Hepatocyte (in vitro differentiated cells): ENCODE data around the gene ANO7. TPM values are rescaled to one million over a fixed set of nuclear protein-coding genes. Genes with fewer than 3 reads are reported as not detected.

Experiments
- DNase-seq: peaks from one replicate; pipeline ENCODE4 v3.0.0-alpha.2; 2016; ENCODE audit warnings: low spot score
- H2AFZ ChIP-seq: fragments of 200-600 bp; sonication (generic); 2 replicates; pipeline ENCODE4 v1.6.0; 2016; ENCODE audit warnings: antibody characterized with exemption, mild to moderate bottlenecking
- H3K27ac ChIP-seq: fragments of 200-600 bp; sonication (generic); 2 replicates; pipeline ENCODE4 v1.5.1; 2016; ENCODE audit warnings: mild to moderate bottlenecking
- H3K27me3 ChIP-seq: fragments of 200-600 bp; sonication (generic); 2 replicates; pipeline ENCODE4 v1.6.1; 2016
- H3K36me3 ChIP-seq: fragments of 200-600 bp; sonication (generic); replicated peaks from 2 replicates; pipeline ENCODE4 v1.5.1; 2016; ENCODE audit warnings: low read depth; ENCODE audit not compliant: insufficient read depth
- H3K4me1 ChIP-seq: fragments of 200-600 bp; sonication (generic); 2 replicates; pipeline ENCODE4 v1.5.1; 2016; ENCODE audit warnings: mild to moderate bottlenecking, moderate library complexity; ENCODE audit not compliant: insufficient read depth
- H3K4me2 ChIP-seq: fragments of 200-600 bp; sonication (generic); 2 replicates; pipeline ENCODE4 v1.6.0; 2016
- H3K4me3 ChIP-seq: fragments of 200-600 bp; sonication (generic); 2 replicates; pipeline ENCODE4 v1.5.1; 2016; ENCODE audit warnings: mild to moderate bottlenecking
- H3K79me2 ChIP-seq: fragments of 200-600 bp; sonication (generic); 2 replicates; pipeline ENCODE4 v1.6.0; 2017; ENCODE audit warnings: mild to moderate bottlenecking
- H3K9me2 ChIP-seq: fragments of 200-600 bp; sonication (generic); replicated peaks from 2 replicates; pipeline ENCODE4 v1.6.0; 2017; ENCODE audit warnings: mild to moderate bottlenecking; ENCODE audit not compliant: insufficient read depth
- H3K9me3 ChIP-seq: fragments of 200-600 bp; sonication (generic); 2 replicates; pipeline ENCODE4 v1.5.1; 2016; ENCODE audit warnings: low read depth, mild to moderate bottlenecking
- H4K20me1 ChIP-seq: fragments of 200-600 bp; sonication (generic); 2 replicates; pipeline ENCODE4 v1.6.0; 2016; ENCODE audit warnings: mild to moderate bottlenecking; ENCODE audit not compliant: insufficient read depth, poor library complexity, severe bottlenecking
- EZH2 ChIP-seq: fragments of 200-600 bp; sonication (generic); IDR thresholded peaks from 2 replicates; pipeline ENCODE4 v1.6.1; 2016; ENCODE audit warnings: antibody characterized with exemption, mild to moderate bottlenecking, borderline replicate concordance
- EZH2phosphoT487 ChIP-seq: fragments of 200-600 bp; sonication (generic); IDR thresholded peaks from one replicate; pipeline ENCODE4 v1.6.1; 2018; ENCODE audit warnings: antibody characterized with exemption, mild to moderate bottlenecking, low read depth, moderate library complexity; ENCODE audit not compliant: unreplicated experiment, severe bottlenecking
- WGBS: methylation state at CpG from one replicate; pipeline ENCODE4 v1.1.6; 2016; ENCODE audit warnings: low lambda C conversion rate; ENCODE audit errors: missing lambda C conversion rate; 5-methylcytosine and 5-hydroxymethylcytosine counted together
- polyA plus RNA-seq: library from polyadenylated mRNA; unstranded; fragments of >200 nt; fragmentation: Nextera tagmentation; extraction: Ambion mirVana; gene quantifications from 2 replicates; pipeline ENCODE4 v1.2.1, GENCODE V29; 2016
- total RNA-seq: library from RNA; depleted of rRNA; stranded (reverse); fragments of >200 nt; gene quantifications from 2 replicates; pipeline ENCODE4 v1.2.3, GENCODE V29; 2014
- TF ChIP-seq, protein P1 (sequence below): fragments of 200-600 bp; sonication (generic); IDR thresholded peaks from 2 replicates; pipeline ENCODE4 v1.5.1; 2016; ENCODE audit warnings: antibody characterized with exemption, mild to moderate bottlenecking; ENCODE audit not compliant: poor library complexity

Gene ANO7
- total and polyA plus RNA-seq, 2 experiments from 2014 or later = 1.00 to 1.4 TPM

- WGBS = 80% methylated on average over 8 of the region's 8 CpGs
- H3K36me3 ChIP-seq = peaks cover 10% of the 10 kb centered on the region
Observed at GRCh38 chr2:241258505-241259280, 70.2 kb downstream of the ANO7 start.

GRCh38 chr2:241260911-241261310 is 72.4 kb downstream of the ANO7 start:
- H3K36me3 ChIP-seq = peaks cover 10% of the 10 kb centered on the region
- H3K79me2 ChIP-seq = peaks cover 89% of the 10 kb centered on the region
- WGBS = 96% methylated on average over 3 of the region's 3 CpGs

More at GRCh38 chr2:241258505-241259280, 70.2 kb downstream of the ANO7 start:
- peaks cover 70% of the 10 kb centered on the region for H4K20me1 ChIP-seq
- no peaks in the 10 kb centered on the region for H3K4me1 ChIP-seq
- no peak overlapping the region for H2AFZ ChIP-seq
- no peaks in the 10 kb centered on the region for H3K9me3 ChIP-seq
- H3K4me2 ChIP-seq = no peak overlapping the region
- H3K9me2 ChIP-seq = no peaks in the 10 kb centered on the region
- TF ChIP-seq, protein P1, sequence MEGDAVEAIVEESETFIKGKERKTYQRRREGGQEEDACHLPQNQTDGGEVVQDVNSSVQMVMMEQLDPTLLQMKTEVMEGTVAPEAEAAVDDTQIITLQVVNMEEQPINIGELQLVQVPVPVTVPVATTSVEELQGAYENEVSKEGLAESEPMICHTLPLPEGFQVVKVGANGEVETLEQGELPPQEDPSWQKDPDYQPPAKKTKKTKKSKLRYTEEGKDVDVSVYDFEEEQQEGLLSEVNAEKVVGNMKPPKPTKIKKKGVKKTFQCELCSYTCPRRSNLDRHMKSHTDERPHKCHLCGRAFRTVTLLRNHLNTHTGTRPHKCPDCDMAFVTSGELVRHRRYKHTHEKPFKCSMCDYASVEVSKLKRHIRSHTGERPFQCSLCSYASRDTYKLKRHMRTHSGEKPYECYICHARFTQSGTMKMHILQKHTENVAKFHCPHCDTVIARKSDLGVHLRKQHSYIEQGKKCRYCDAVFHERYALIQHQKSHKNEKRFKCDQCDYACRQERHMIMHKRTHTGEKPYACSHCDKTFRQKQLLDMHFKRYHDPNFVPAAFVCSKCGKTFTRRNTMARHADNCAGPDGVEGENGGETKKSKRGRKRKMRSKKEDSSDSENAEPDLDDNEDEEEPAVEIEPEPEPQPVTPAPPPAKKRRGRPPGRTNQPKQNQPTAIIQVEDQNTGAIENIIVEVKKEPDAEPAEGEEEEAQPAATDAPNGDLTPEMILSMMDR = no peak
- no peak for TF ChIP-seq EZH2
- TF ChIP-seq EZH2phosphoT487 = no peak
- H3K79me2 ChIP-seq = peaks cover 82% of the 10 kb centered on the region
- no peak overlapping the region for H3K27ac ChIP-seq
- no peak overlapping the region for H3K4me3 ChIP-seq
- DNase-seq = no peak
- H3K27me3 ChIP-seq = no peaks in the 10 kb centered on the region

GRCh38 chr2:241261628-241262027 is 73.2 kb downstream of the ANO7 start:
- no peaks in the 10 kb centered on the region for H3K9me3 ChIP-seq
- no peak for TF ChIP-seq EZH2
- no peak for TF ChIP-seq EZH2phosphoT487
- TF ChIP-seq, protein P1 = no peak
- no peak overlapping the region for H2AFZ ChIP-seq
- 93% methylated on average over 4 of the region's 4 CpGs for WGBS
- H3K9me2 ChIP-seq = no peaks in the 10 kb centered on the region
- H3K4me2 ChIP-seq = no peak overlapping the region
- no peaks in the 10 kb centered on the region for H3K27me3 ChIP-seq
- peaks cover 89% of the 10 kb centered on the region for H3K79me2 ChIP-seq
- peaks cover 84% of the 10 kb centered on the region for H4K20me1 ChIP-seq
- no peak for DNase-seq
- no peaks in the 10 kb centered on the region for H3K4me1 ChIP-seq
- H3K27ac ChIP-seq = no peak overlapping the region
- peaks cover 10% of the 10 kb centered on the region for H3K36me3 ChIP-seq
- H3K4me3 ChIP-seq = no peak overlapping the region

More at GRCh38 chr2:241260911-241261310, 72.4 kb downstream of the ANO7 start:
- no peak for TF ChIP-seq EZH2phosphoT487
- TF ChIP-seq EZH2 = no peak
- TF ChIP-seq, protein P1 = no peak
- no peaks in the 10 kb centered on the region for H3K27me3 ChIP-seq
- H4K20me1 ChIP-seq = peaks cover 82% of the 10 kb centered on the region
- H3K9me2 ChIP-seq = no peaks in the 10 kb centered on the region
- H3K27ac ChIP-seq = no peak overlapping the region
- no peak for DNase-seq
- no peak overlapping the region for H3K4me3 ChIP-seq
- no peak overlapping the region for H2AFZ ChIP-seq
- H3K4me2 ChIP-seq = no peak overlapping the region
- no peaks in the 10 kb centered on the region for H3K4me1 ChIP-seq
- no peaks in the 10 kb centered on the region for H3K9me3 ChIP-seq
